Prostate gland (tissue), 2 donors: Measurements from ENCODE around the gene CYP2A7.

Experiments used
- CTCF ChIP-seq, 4 experiments: fragments of 200-600 bp in 2 of 4; fragments of 450-650 bp in 2 of 4; sonication (generic) in 2 of 4; IDR thresholded peaks; 1 replicate in 3 of 4; 2 replicates in 1 of 4; pipeline ENCODE4 v1.5.1; 2016 to 2019; ENCODE audit warnings: antibody characterized with exemption in 4 of 4, mild to moderate bottlenecking in 2 of 4, moderate library complexity in 2 of 4
- POLR2A ChIP-seq: fragments of 450-650 bp; IDR thresholded peaks from one replicate; pipeline ENCODE4 v1.6.1; 2016; ENCODE audit warnings: antibody characterized with exemption, mild to moderate bottlenecking

DNA sequence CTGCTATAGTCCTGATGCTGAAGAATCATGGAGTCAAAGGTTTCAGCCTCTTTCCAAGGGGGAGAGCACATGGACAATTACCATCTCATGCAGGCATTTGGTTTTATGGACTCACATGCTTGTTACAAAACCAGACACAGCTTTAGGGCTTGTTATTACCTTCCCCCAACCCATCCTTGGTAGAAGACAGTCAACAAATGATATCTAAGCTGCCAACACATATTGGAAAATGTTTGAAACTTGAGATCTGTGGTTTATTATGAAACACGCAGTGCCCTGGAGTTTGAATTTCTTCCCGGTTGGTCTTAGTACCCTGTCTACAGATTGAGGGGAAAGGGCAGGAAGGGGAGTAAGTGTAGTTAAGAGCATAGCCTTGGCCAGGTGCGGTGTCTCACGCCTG lies 19.2 kb downstream of the CYP2A7 start:
- no peak for TF ChIP-seq POLR2A
- TF ChIP-seq CTCF (IDR thresholded peaks at IDR 0.05), result no peak
